ENCODE results near the gene KLHL10. TPM values are rescaled to one million over a fixed set of nuclear protein-coding genes. Genes with fewer than 3 reads are reported as not detected.

Gene KLHL10
- polyA plus RNA-seq, 2 of the 4 experiments (the other 2 are of a cell fraction) = 0.12 to 0.13 TPM

- CTCF ChIA-PET = interaction anchor here (1.0 to 3.3 kb wide), 19 partner anchors 10 to 148 kb away, joined by 3 to 13 read pairs (median 5); partner anchors contain the start of genes ACLY, KLHL11, ODAD4 and P3H4
- FAIRE-seq = no peak
- H3K27ac ChIP-seq = peak overlapping the region in 1 of 2 experiments; percentile 1; a peak in 1 of 6 replicates
- peaks cover 10% of the 10 kb centered on the region; the same call in 2 of the 3 replicates for H3K4me1 ChIP-seq
- POLR2A ChIA-PET = no interaction called here
- H3K9me3 ChIP-seq = no peaks in the 10 kb centered on the region
- DNase-seq (ENCODE audit: low read depth in 1 of 2, low spot score in 1 of 2) = peak; percentile 48 to 66
- WGBS (ENCODE audit: missing lambda C conversion rate) = 86% methylated on average over 6 of the region's 6 CpGs
- peak; percentile 54 for TF ChIP-seq CTCF (IDR thresholded peaks at IDR 0.05)
- no peak for TF ChIP-seq MYC (IDR thresholded peaks at IDR 0.05; ENCODE audit: borderline replicate concordance, low read length)
- TF ChIP-seq SMC3 (IDR thresholded peaks at IDR 0.05) = peak; percentile 49; the same call in 2 of the 3 replicates
- peak; percentile 60 to 69 for TF ChIP-seq RAD21 (conservative IDR thresholded peaks at IDR 0.05 in 1 of 2, IDR thresholded peaks at IDR 0.05 in 1 of 2)
- H3K4me2 ChIP-seq = no peak overlapping the region
- peak; percentile 62 to 67 for ATAC-seq
- no peak overlapping the region for H3K4me3 ChIP-seq
Observed at GRCh38 chr17:41885733-41886132, 48.1 kb downstream of the KLHL10 start.

- 85% methylated on average over 6 of the region's 6 CpGs for WGBS (ENCODE audit: missing lambda C conversion rate)
- Histone ChIP-seq H3K4me2 (no peak overlapping the region), H3K27ac (peak overlapping the region in 1 of 2 experiments; percentile 40; a peak in 2 of 6 replicates), H3K4me3 (no peak overlapping the region), H3K9me3 (no peaks in the 10 kb centered on the region), H3K4me1 (peaks cover 33% of the 10 kb centered on the region)
- no peak for FAIRE-seq
- TF ChIP-seq ZNF302 (CRISPR knock-in tag; IDR thresholded peaks at IDR 0.05) = no peak
- no peak for TF ChIP-seq SREBF2 (IDR thresholded peaks at IDR 0.05)
- TF ChIP-seq JUN (IDR thresholded peaks at IDR 0.05) = 0 out of 5 replicates have a peak, but pooled peaks of 1 of the 2 experiments have one; percentile 12
- no peak for TF ChIP-seq RAD21 (conservative IDR thresholded peaks at IDR 0.05 in 1 of 2, IDR thresholded peaks at IDR 0.05 in 1 of 2)
- TF ChIP-seq CHD2 (IDR thresholded peaks at IDR 0.05; ENCODE audit: low read length, partially characterized antibody) = no peak
- TF ChIP-seq MAZ (IDR thresholded peaks at IDR 0.05; ENCODE audit: borderline replicate concordance, low read depth, low read length) = no peak
- no peak for TF ChIP-seq ZC3H11A (IDR thresholded peaks at IDR 0.05)
- no peak for TF ChIP-seq HDAC2 (IDR thresholded peaks at IDR 0.05)
- no peak for TF ChIP-seq RARB (CRISPR knock-in tag; IDR thresholded peaks at IDR 0.05)
- TF ChIP-seq ZSCAN20 (CRISPR knock-in tag; IDR thresholded peaks at IDR 0.05) = no peak
- no peak for TF ChIP-seq NFE2L2 (conservative IDR thresholded peaks at IDR 0.05; ENCODE audit: low read length)
- TF ChIP-seq HMGXB4 (CRISPR knock-in tag; IDR thresholded peaks at IDR 0.05; ENCODE audit: borderline replicate concordance) = no peak
- 0 out of 4 replicates have a peak, but pooled peaks of 1 of the 2 experiments have one; percentile 37 for TF ChIP-seq CEBPB (IDR thresholded peaks at IDR 0.05)
- no peak for ATAC-seq
- ChIA-PET CTCF (interaction anchor here (0.6 to 9.6 kb wide), 10 partner anchors 10 to 87 kb away, joined by 3 to 62 read pairs (median 6); partner anchors contain the start of genes KLHL11 and P3H4), POLR2A (interaction anchor here (0.5 kb wide), 1 partner anchor 79 kb away, joined by 3 read pairs; no protein-coding TSS in a partner anchor)
- no peak for DNase-seq (ENCODE audit: low read depth in 1 of 2, low spot score in 1 of 2)
Observed at GRCh38 chr17:41888332-41888965, 50.8 kb downstream of the KLHL10 start.

All from A549 (cell line).